Keratinocyte (primary cell): ENCODE measurements around the gene IL1RAPL2.

ENCODE experiments used
- EZH2 ChIP-seq: IDR thresholded peaks from one replicate; pipeline ENCODE4 v1.6.1; 2012; ENCODE audit warnings: inconsistent platforms, mild to moderate bottlenecking, low read length, moderate library complexity
- TF ChIP-seq, protein P1 (sequence below), 3 experiments: IDR thresholded peaks in 1 of 3; conservative IDR thresholded peaks in 1 of 3; optimal IDR thresholded peaks in 1 of 3; 2 replicates in 2 of 3; 3 replicates in 1 of 3; pipeline versions ENCODE3 to v1.5.1; 2011; ENCODE audit warnings: low read length in 3 of 3, mild to moderate bottlenecking in 3 of 3, moderate library complexity in 2 of 3, control low read depth in 1 of 3, inconsistent platforms in 1 of 3; ENCODE audit not compliant: insufficient read depth in 2 of 3; ENCODE audit errors: extremely low read depth in 1 of 3

GRCh38 chrX:105114554-105115130 lies 548.6 kb downstream of the IL1RAPL2 start:
- TF ChIP-seq, protein P1, sequence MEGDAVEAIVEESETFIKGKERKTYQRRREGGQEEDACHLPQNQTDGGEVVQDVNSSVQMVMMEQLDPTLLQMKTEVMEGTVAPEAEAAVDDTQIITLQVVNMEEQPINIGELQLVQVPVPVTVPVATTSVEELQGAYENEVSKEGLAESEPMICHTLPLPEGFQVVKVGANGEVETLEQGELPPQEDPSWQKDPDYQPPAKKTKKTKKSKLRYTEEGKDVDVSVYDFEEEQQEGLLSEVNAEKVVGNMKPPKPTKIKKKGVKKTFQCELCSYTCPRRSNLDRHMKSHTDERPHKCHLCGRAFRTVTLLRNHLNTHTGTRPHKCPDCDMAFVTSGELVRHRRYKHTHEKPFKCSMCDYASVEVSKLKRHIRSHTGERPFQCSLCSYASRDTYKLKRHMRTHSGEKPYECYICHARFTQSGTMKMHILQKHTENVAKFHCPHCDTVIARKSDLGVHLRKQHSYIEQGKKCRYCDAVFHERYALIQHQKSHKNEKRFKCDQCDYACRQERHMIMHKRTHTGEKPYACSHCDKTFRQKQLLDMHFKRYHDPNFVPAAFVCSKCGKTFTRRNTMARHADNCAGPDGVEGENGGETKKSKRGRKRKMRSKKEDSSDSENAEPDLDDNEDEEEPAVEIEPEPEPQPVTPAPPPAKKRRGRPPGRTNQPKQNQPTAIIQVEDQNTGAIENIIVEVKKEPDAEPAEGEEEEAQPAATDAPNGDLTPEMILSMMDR (optimal IDR thresholded peaks at IDR 0.05 in 1 of 3, IDR thresholded peaks at IDR 0.05 in 1 of 3, conservative IDR thresholded peaks at IDR 0.05 in 1 of 3; ENCODE audit: extremely low read depth in 1 of 3, insufficient read depth in 2 of 3, low read length in 3 of 3) = no peak
- TF ChIP-seq EZH2 = no peak
